Caco-2 (cell line): Measurements from ENCODE around the gene SLC19A1. TPM values are rescaled to one million over a fixed set of nuclear protein-coding genes. Genes with fewer than 3 reads are reported as not detected.

Experiments used
- BruUV-seq: library from RNA; stranded (reverse); fragments of 400-500 nt; replicated peaks from 2 replicates; lab custom pipeline; 2021; lab: Mats Ljungman, UMichigan
- CTCF ChIA-PET: fragments of 300-600 bp; sonication (Branson Sonifier 250); formaldehyde crosslinking; loops from one replicate; lab custom pipeline; 2022; ENCODE audit warnings: antibody characterized with exemption; lab: Charles Lee
- POLR2A ChIA-PET: fragments of 300-600 bp; sonication (Branson Sonifier 250); formaldehyde crosslinking; loops from one replicate; lab custom pipeline; 2022; ENCODE audit warnings: antibody characterized with exemption; lab: Charles Lee
- DNase-seq, 2 experiments: peaks; one replicate each; pipeline versions ENCODE4 v3.0.0 to v3.0.0-alpha.2; 2020 to 2022
- H3K27me3 ChIP-seq: replicated peaks from 2 replicates; pipeline ENCODE4 v1.6.0; 2011; ENCODE audit warnings: low read length; ENCODE audit not compliant: control insufficient read depth, insufficient read depth
- H3K36me3 ChIP-seq: 2 replicates; pipeline ENCODE4 v1.5.1; 2011; ENCODE audit warnings: low read length; ENCODE audit not compliant: control insufficient read depth, insufficient read depth
- H3K4me1 ChIP-seq: fragments of 250-450 bp; sonication (Bioruptor Pico); 2 replicates; pipeline ENCODE4 v1.5.1; 2020; ENCODE audit warnings: mild to moderate bottlenecking
- H3K4me3 ChIP-seq: 2 replicates; pipeline ENCODE4 v1.5.1; 2011; ENCODE audit warnings: low read depth, mild to moderate bottlenecking, control low read depth, low read length
- H3K9me3 ChIP-seq: fragments of 250-450 bp; sonication (Bioruptor Pico); 2 replicates; pipeline ENCODE4 v1.5.1; 2020; ENCODE audit warnings: mild to moderate bottlenecking, moderate library complexity
- H3K27ac Mint-ChIP-seq: one replicate; pipeline ENCODE4 v1.8.0; 2022; ENCODE audit warnings: mixed read lengths; ENCODE audit not compliant: unreplicated experiment
- H3K27me3 Mint-ChIP-seq: one replicate; pipeline ENCODE4 v1.8.0; 2022; ENCODE audit warnings: mixed read lengths; ENCODE audit not compliant: insufficient read depth, unreplicated experiment
- H3K36me3 Mint-ChIP-seq: one replicate; pipeline ENCODE4 v1.8.0; 2022; ENCODE audit warnings: mild to moderate bottlenecking, mixed read lengths; ENCODE audit not compliant: insufficient read depth, unreplicated experiment
- H3K4me1 Mint-ChIP-seq: one replicate; pipeline ENCODE4 v1.8.0; 2022; ENCODE audit warnings: low read depth, mixed read lengths; ENCODE audit not compliant: unreplicated experiment
- H3K4me3 Mint-ChIP-seq: one replicate; pipeline ENCODE4 v1.8.0; 2022; ENCODE audit warnings: mild to moderate bottlenecking, moderate library complexity, mixed read lengths; ENCODE audit not compliant: unreplicated experiment
- H3K9me3 Mint-ChIP-seq: one replicate; pipeline ENCODE4 v1.8.0; 2022; ENCODE audit warnings: mixed read lengths; ENCODE audit not compliant: unreplicated experiment
- CTCF ChIP-seq, 2 experiments: fragments of 200-600 bp in 1 of 2; IDR thresholded peaks; 1 replicate in 1 of 2; 2 replicates in 1 of 2; pipeline versions ENCODE4 v1.5.1 to v1.8.0; 2011 to 2022; ENCODE audit warnings: antibody characterized with exemption in 1 of 2, control low read depth in 1 of 2, inconsistent platforms in 1 of 2, low read depth in 1 of 2, low read length in 1 of 2, mild to moderate bottlenecking in 1 of 2, moderate library complexity in 1 of 2; ENCODE audit not compliant: insufficient read depth in 1 of 2, severe bottlenecking in 1 of 2, unreplicated experiment in 1 of 2
- intact Hi-C: fragments of 100-400 bp; cut with micrococcal nuclease; formaldehyde crosslinking; loops from one replicate; pipeline ENCODE4 v1.10.0; 2022; ENCODE audit not compliant: unreplicated experiment
- total RNA-seq: library from RNA; stranded (reverse); gene quantifications from 2 replicates; pipeline ENCODE4 v1.2.3, GENCODE V29; 2022

Gene SLC19A1
- total RNA-seq, 1 experiment from 2014 or later = 45.4 TPM

- peaks cover 23% of the 10 kb centered on the region for H3K4me1 Mint-ChIP-seq
- CTCF ChIA-PET = no interaction called here
- H3K36me3 Mint-ChIP-seq = peaks cover 46% of the 10 kb centered on the region
- peaks cover 41% of the 10 kb centered on the region for H3K4me1 ChIP-seq
- H3K9me3 ChIP-seq = peaks cover 2% of the 10 kb centered on the region; the same call in 1 of the 2 replicates
- no peaks in the 10 kb centered on the region for H3K27me3 ChIP-seq
- no TSS peak for BruUV-seq
- no peak overlapping the region for H3K4me3 ChIP-seq
- no peak for DNase-seq
- H3K36me3 ChIP-seq = peaks cover 3% of the 10 kb centered on the region; the same call in 1 of the 2 replicates
- H3K27ac Mint-ChIP-seq = no peak overlapping the region
- no peaks in the 10 kb centered on the region for H3K27me3 Mint-ChIP-seq
- no peak overlapping the region for H3K4me3 Mint-ChIP-seq
- peaks cover 7% of the 10 kb centered on the region for H3K9me3 Mint-ChIP-seq
- no peak for TF ChIP-seq CTCF (IDR thresholded peaks at IDR 0.05; ENCODE audit: insufficient read depth in 1 of 2, low read depth in 1 of 2, low read length in 1 of 2, severe bottlenecking in 1 of 2, unreplicated experiment in 1 of 2)
- intact Hi-C loops = no loop called here
- POLR2A ChIA-PET = no interaction called here
Measured at GRCh38 chr21:45457161-45457831, 84.9 kb downstream of the SLC19A1 start.

GRCh38 chr21:45456584-45457160 is 85.6 kb downstream of the SLC19A1 start:
- CTCF ChIA-PET = no interaction called here
- H3K36me3 Mint-ChIP-seq = peaks cover 50% of the 10 kb centered on the region
- no peak overlapping the region for H3K27ac Mint-ChIP-seq
- no peak overlapping the region for H3K4me3 ChIP-seq
- intact Hi-C loops = no loop called here
- TF ChIP-seq CTCF (IDR thresholded peaks at IDR 0.05; ENCODE audit: insufficient read depth in 1 of 2, low read depth in 1 of 2, low read length in 1 of 2, severe bottlenecking in 1 of 2, unreplicated experiment in 1 of 2) = no peak
- no peak overlapping the region for H3K4me3 Mint-ChIP-seq
- H3K4me1 ChIP-seq = peaks cover 37% of the 10 kb centered on the region
- DNase-seq = no peak
- POLR2A ChIA-PET = no interaction called here
- BruUV-seq = no TSS peak
- H3K9me3 ChIP-seq = peaks cover 8% of the 10 kb centered on the region; the same call in 1 of the 2 replicates
- H3K36me3 ChIP-seq = peaks cover 3% of the 10 kb centered on the region; the same call in 1 of the 2 replicates
- peaks cover 17% of the 10 kb centered on the region for H3K4me1 Mint-ChIP-seq
- no peaks in the 10 kb centered on the region for H3K27me3 Mint-ChIP-seq
- peaks cover under 1% of the 10 kb centered on the region for H3K9me3 Mint-ChIP-seq
- no peaks in the 10 kb centered on the region for H3K27me3 ChIP-seq

GRCh38 chr21:45455674-45456583 is 86.3 kb downstream of the SLC19A1 start:
- H3K27me3 ChIP-seq = no peaks in the 10 kb centered on the region
- no peak for DNase-seq
- H3K9me3 ChIP-seq = peaks cover 8% of the 10 kb centered on the region; the same call in 1 of the 2 replicates
- H3K4me1 Mint-ChIP-seq = peaks cover 9% of the 10 kb centered on the region
- no peak overlapping the region for H3K4me3 Mint-ChIP-seq
- BruUV-seq = no TSS peak
- intact Hi-C loops = no loop called here
- no peak overlapping the region for H3K27ac Mint-ChIP-seq
- no peaks in the 10 kb centered on the region for H3K36me3 ChIP-seq
- no peak for TF ChIP-seq CTCF (IDR thresholded peaks at IDR 0.05; ENCODE audit: insufficient read depth in 1 of 2, low read depth in 1 of 2, low read length in 1 of 2, severe bottlenecking in 1 of 2, unreplicated experiment in 1 of 2)
- no peaks in the 10 kb centered on the region for H3K9me3 Mint-ChIP-seq
- ChIA-PET POLR2A (no interaction called here), CTCF (no interaction called here)
- peaks cover 53% of the 10 kb centered on the region for H3K36me3 Mint-ChIP-seq
- peaks cover 30% of the 10 kb centered on the region for H3K4me1 ChIP-seq
- H3K4me3 ChIP-seq = no peak overlapping the region
- no peaks in the 10 kb centered on the region for H3K27me3 Mint-ChIP-seq
